Measurements from ENCODE around the gene SDK1.

SDK1 gene

GRCh38 chr7:4147926-4148620 is 847.0 kb downstream of the SDK1 start:
- DNase-seq = no peak

GRCh38 chr7:4149236-4149635 is 848.2 kb downstream of the SDK1 start:
- DNase-seq = no peak

- DNase-seq = no peak
Measured at GRCh38 chr7:4149645-4150044, 848.6 kb downstream of the SDK1 start.

GRCh38 chr7:4150731-4151130 is 849.7 kb downstream of the SDK1 start:
- no peak for DNase-seq

GRCh38 chr7:4151524-4151923 is 850.5 kb downstream of the SDK1 start:
- DNase-seq = no peak

- DNase-seq = no peak
Measured at GRCh38 chr7:4151926-4152549, 851.0 kb downstream of the SDK1 start.

- DNase-seq = no peak
Measured at GRCh38 chr7:4154882-4155535, 854.0 kb downstream of the SDK1 start.

GRCh38 chr7:4156190-4156589 is 855.1 kb downstream of the SDK1 start:
- no peak for DNase-seq

- peak in 6 of 56 donors; percentile 3 to 29 (median 16) for DNase-seq
Measured at GRCh38 chr7:4157651-4158050, 856.6 kb downstream of the SDK1 start.

GRCh38 chr7:4158441-4159153 is 857.5 kb downstream of the SDK1 start:
- no peak for DNase-seq

- DNase-seq = no peak
Measured at GRCh38 chr7:4159154-4159501, 858.1 kb downstream of the SDK1 start.

GRCh38 chr7:4159761-4160554 is 858.9 kb downstream of the SDK1 start:
- no peak for DNase-seq

- peak in 1 of 56 donors; percentile 0 for DNase-seq
Measured at GRCh38 chr7:4162884-4163564, 862.0 kb downstream of the SDK1 start.

- peak in 4 of 56 donors; percentile 17 to 45 (median 26) for DNase-seq
Measured at GRCh38 chr7:4163565-4164203, 862.6 kb downstream of the SDK1 start.

GRCh38 chr7:4164556-4164955 is 863.5 kb downstream of the SDK1 start:
- no peak for DNase-seq

GRCh38 chr7:4166340-4166739 is 865.3 kb downstream of the SDK1 start:
- DNase-seq = no peak

- DNase-seq = no peak
Measured at GRCh38 chr7:4166807-4167206, 865.8 kb downstream of the SDK1 start.

GRCh38 chr7:4167385-4167910 is 866.4 kb downstream of the SDK1 start:
- DNase-seq = no peak

GRCh38 chr7:4168041-4168440 is 867.0 kb downstream of the SDK1 start:
- no peak for DNase-seq

- DNase-seq = no peak
Measured at GRCh38 chr7:4168541-4168940, 867.5 kb downstream of the SDK1 start.
